Measurements from ENCODE around the gene GTF3C1.

- TF ChIP-seq CTCF (IDR thresholded peaks at IDR 0.05; ENCODE audit: control extremely low read depth in 1 of 3, insufficient read depth in 1 of 3, low read depth in 1 of 3, low read length in 3 of 3): no peak
- no peak for TF ChIP-seq POLR2AphosphoS5 (IDR thresholded peaks at IDR 0.05; ENCODE audit: low read depth, low read length)
- no peak for TF ChIP-seq POLR2A (IDR thresholded peaks at IDR 0.05; ENCODE audit: control extremely low read depth in 1 of 2, low read depth in 2 of 2, low read length in 2 of 2)
- no peak for TF ChIP-seq GTF2F1 (IDR thresholded peaks at IDR 0.05; ENCODE audit: borderline replicate concordance, low read depth, low read length)
- no peak for TF ChIP-seq EGR1 (IDR thresholded peaks at IDR 0.05; ENCODE audit: borderline replicate concordance, low read depth, low read length)
- TF ChIP-seq CHD2 (IDR thresholded peaks at IDR 0.05; ENCODE audit: low read length): no peak
These were observed 47.6 kb upstream of the GTF3C1 start for GRCh38 chr16:27597361-27597760.
